ENCODE data around the gene PLCG1. TPM values are rescaled to one million over a fixed set of nuclear protein-coding genes. Genes with fewer than 3 reads are reported as not detected.

Gene PLCG1
- polyA plus RNA-seq, 2 of the 4 experiments (the other 2 are of a cell fraction), result 22.0 to 65.0 TPM

GRCh38 chr20:41100001-41100480 lies 37.3 kb upstream of the PLCG1 start:
- FAIRE-seq (no peak), ATAC-seq (no peak), DNase-seq (ENCODE audit: low read depth in 1 of 2, low spot score in 1 of 2) (no peak)
- Histone ChIP-seq H3K4me1 (no peaks in the 10 kb centered on the region), H3K9me3 (no peaks in the 10 kb centered on the region), H3K4me2 (no peak overlapping the region), H3K4me3 (no peak overlapping the region), H3K27ac (no peak overlapping the region)
- ChIA-PET CTCF (interaction anchor here (1.1 to 11.1 kb wide), 2 partner anchors 131 to 134 kb away, joined by 3 to 145 read pairs; no protein-coding TSS in a partner anchor), POLR2A (no interaction called here)
- 91% methylated on average over 9 of the region's 9 CpGs for WGBS (ENCODE audit: missing lambda C conversion rate)
- TF ChIP-seq PHF8 (IDR thresholded peaks at IDR 0.05; ENCODE audit: borderline replicate concordance, low read depth) (no peak), ZNF302 (CRISPR knock-in tag; IDR thresholded peaks at IDR 0.05) (no peak), ZFP36 (IDR thresholded peaks at IDR 0.05; ENCODE audit: borderline replicate concordance, partially characterized antibody) (no peak), ZC3H11A (IDR thresholded peaks at IDR 0.05) (no peak), MAX (IDR thresholded peaks at IDR 0.05) (no peak), USF2 (IDR thresholded peaks at IDR 0.05) (no peak), ESRRA (IDR thresholded peaks at IDR 0.05; ENCODE audit: borderline replicate concordance, low read length) (no peak), CBX8 (IDR thresholded peaks at IDR 0.05) (no peak), BHLHE40 (IDR thresholded peaks at IDR 0.05; ENCODE audit: low read depth, low read length) (no peak), PBX3 (IDR thresholded peaks at IDR 0.05) (no peak), JUN (IDR thresholded peaks at IDR 0.05) (no peak), HOXB13 (CRISPR knock-in tag; IDR thresholded peaks at IDR 0.05; ENCODE audit: low read depth) (no peak)

- TF ChIP-seq ZC3H11A (IDR thresholded peaks at IDR 0.05), result no peak
- no peak for TF ChIP-seq CEBPB (IDR thresholded peaks at IDR 0.05)
- TF ChIP-seq HDAC2 (IDR thresholded peaks at IDR 0.05), result no peak
- no peak for TF ChIP-seq HOXA7 (CRISPR knock-in tag; IDR thresholded peaks at IDR 0.05)
- TF ChIP-seq KDM1A (IDR thresholded peaks at IDR 0.05; ENCODE audit: low read depth), result no peak
- no peak for TF ChIP-seq FOSB (CRISPR knock-in tag; IDR thresholded peaks at IDR 0.05)
- no peak for TF ChIP-seq MAZ (IDR thresholded peaks at IDR 0.05; ENCODE audit: borderline replicate concordance, low read depth, low read length)
- TF ChIP-seq TFCP2L1 (CRISPR knock-in tag; IDR thresholded peaks at IDR 0.05), result no peak
- TF ChIP-seq EP300 (IDR thresholded peaks at IDR 0.05), result no peak
- TF ChIP-seq TP53 (CRISPR knock-in tag; IDR thresholded peaks at IDR 0.05), result no peak
- TF ChIP-seq BHLHE40 (IDR thresholded peaks at IDR 0.05; ENCODE audit: low read depth, low read length), result no peak
- no peak for TF ChIP-seq KDM5A (IDR thresholded peaks at IDR 0.05)
- no peak for TF ChIP-seq CBX8 (IDR thresholded peaks at IDR 0.05)
- Histone ChIP-seq H3K4me3 (no peak overlapping the region), H3K4me2 (no peak overlapping the region), H3K9me3 (no peaks in the 10 kb centered on the region), H3K4me1 (no peaks in the 10 kb centered on the region), H3K27ac (no peak overlapping the region)
- ATAC-seq (no peak), FAIRE-seq (no peak), DNase-seq (ENCODE audit: low read depth in 1 of 2, low spot score in 1 of 2) (no peak)
- POLR2A ChIA-PET, result interaction anchor here (0.7 kb wide), 1 partner anchor 70 kb away, joined by 3 read pairs; no protein-coding TSS in a partner anchor
- CTCF ChIA-PET, result no interaction called here
- WGBS (ENCODE audit: missing lambda C conversion rate), result 89% methylated on average over 2 of the region's 2 CpGs
Measured at GRCh38 chr20:41101660-41102059, 35.7 kb upstream of the PLCG1 start.

- no peak for FAIRE-seq
- no peak overlapping the region for H3K4me3 ChIP-seq
- POLR2A ChIA-PET, result no interaction called here
- no peak overlapping the region for H3K27ac ChIP-seq
- DNase-seq (ENCODE audit: low read depth in 1 of 2, low spot score in 1 of 2), result no peak
- ATAC-seq, result no peak
- peaks cover 10% of the 10 kb centered on the region; the same call in 1 of the 3 replicates for H3K4me1 ChIP-seq
- no peak overlapping the region for H3K4me2 ChIP-seq
- CTCF ChIA-PET, result interaction anchor here (1.2 to 1.6 kb wide), 4 partner anchors 13 to 118 kb away, joined by 3 to 6 read pairs (median 4); no protein-coding TSS in a partner anchor
- H3K9me3 ChIP-seq, result no peaks in the 10 kb centered on the region
- TF ChIP-seq HOXB5 (CRISPR knock-in tag; IDR thresholded peaks at IDR 0.05), result no peak
- no peak for TF ChIP-seq JUN (IDR thresholded peaks at IDR 0.05)
- TF ChIP-seq ELK1 (IDR thresholded peaks at IDR 0.05; ENCODE audit: low read depth, low read length), result no peak
- no peak for TF ChIP-seq EHMT2 (IDR thresholded peaks at IDR 0.05; ENCODE audit: low read depth)
- TF ChIP-seq ATOH8 (CRISPR knock-in tag; IDR thresholded peaks at IDR 0.05; ENCODE audit: low read depth), result no peak
- no peak for TF ChIP-seq CBX2 (IDR thresholded peaks at IDR 0.05; ENCODE audit: borderline replicate concordance, low read depth)
- TF ChIP-seq RFX5 (IDR thresholded peaks at IDR 0.05), result no peak
- no peak for TF ChIP-seq HES2 (IDR thresholded peaks at IDR 0.05)
- no peak for TF ChIP-seq TFCP2L1 (CRISPR knock-in tag; IDR thresholded peaks at IDR 0.05)
- TF ChIP-seq CHD2 (IDR thresholded peaks at IDR 0.05; ENCODE audit: low read length, partially characterized antibody), result no peak
- 94% methylated on average over 1 of the region's 1 CpG for WGBS (ENCODE audit: missing lambda C conversion rate)
Measured at GRCh38 chr20:41108531-41108930, 28.8 kb upstream of the PLCG1 start.
